Subcutaneous adipose tissue (tissue), 4 donors: ENCODE results near the gene PHF3. TPM values are rescaled to one million over a fixed set of nuclear protein-coding genes. Genes with fewer than 3 reads are reported as not detected.

Experiments used
- CTCF ChIP-seq: fragments of 450-650 bp; IDR thresholded peaks from one replicate; pipeline ENCODE4 v1.5.1; 2016; ENCODE audit warnings: low read depth, mild to moderate bottlenecking, control low read depth, antibody characterized with exemption, moderate library complexity
- total RNA-seq, 4 donors: library from RNA; depleted of rRNA; stranded (reverse); fragments of >200 nt; gene quantifications; one replicate each; pipeline ENCODE4 v1.1.0, GENCODE V29; 2016

The PHF3 gene
- total RNA-seq, 4 donors from 2014 or later = 83.0 to 110 (median 91.3) TPM

GRCh38 chr6:63709148-63709547, 73.5 kb downstream of the PHF3 start:
- TF ChIP-seq CTCF = no peak

DNA sequence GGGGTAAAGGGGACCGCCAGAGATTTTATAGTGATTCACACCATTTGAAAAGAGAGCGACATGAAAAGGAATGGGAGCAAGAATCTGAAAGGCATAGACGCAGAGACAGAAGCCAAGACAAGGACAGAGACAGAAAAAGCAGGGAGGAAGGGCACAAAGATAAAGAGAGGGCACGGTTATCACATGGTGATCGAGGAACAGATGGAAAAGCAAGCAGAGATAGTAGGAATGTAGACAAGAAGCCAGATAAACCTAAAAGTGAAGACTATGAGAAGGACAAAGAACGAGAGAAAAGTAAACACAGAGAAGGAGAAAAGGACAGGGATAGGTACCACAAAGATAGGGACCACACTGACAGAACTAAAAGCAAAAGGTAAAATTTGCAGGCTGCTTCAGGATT, 77.7 kb downstream of the PHF3 start:
- no peak for TF ChIP-seq CTCF

DNA sequence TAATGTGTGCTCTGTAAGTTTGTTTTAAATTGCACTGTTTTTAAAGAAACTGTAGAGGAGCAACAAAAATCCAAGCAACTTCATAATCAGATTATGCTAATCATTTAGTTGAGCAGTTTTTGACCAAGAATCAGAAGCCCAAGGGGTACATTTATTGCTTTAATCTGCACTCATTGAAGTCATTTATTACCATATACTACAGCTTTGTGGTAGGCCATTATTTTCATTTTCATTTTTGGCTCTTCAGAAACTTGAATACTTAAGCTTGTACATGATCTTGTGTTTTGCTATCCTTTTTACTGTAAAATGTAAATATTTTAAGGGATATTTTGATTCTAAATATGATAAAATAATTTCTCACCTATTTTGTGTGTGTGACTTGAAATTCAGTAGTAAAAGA, 78.5 kb downstream of the PHF3 start:
- TF ChIP-seq CTCF = no peak

- TF ChIP-seq CTCF = no peak
Observed at GRCh38 chr6:63716169-63716568, 80.6 kb downstream of the PHF3 start.

DNA sequence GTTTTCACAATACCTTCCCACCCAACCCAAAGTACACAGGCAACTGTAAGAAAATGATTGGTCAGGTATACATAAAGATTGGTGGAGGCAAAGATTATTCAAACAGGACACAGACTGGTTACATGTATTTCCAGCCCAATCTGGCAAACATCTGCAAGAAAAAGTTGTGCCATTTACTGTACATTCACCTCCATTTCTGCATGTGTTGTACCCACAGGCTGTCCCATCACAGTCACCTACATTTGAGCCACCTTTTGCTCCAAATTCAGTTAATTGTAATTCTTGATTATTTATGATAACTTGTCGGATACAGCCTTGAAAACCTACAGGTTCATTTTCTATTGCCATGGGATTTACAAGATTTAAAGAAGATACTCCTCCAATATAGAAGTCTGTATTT, 85.6 kb downstream of the PHF3 start:
- no peak for TF ChIP-seq CTCF

GRCh38 chr6:63724721-63725120, 89.1 kb downstream of the PHF3 start:
- no peak for TF ChIP-seq CTCF

- TF ChIP-seq CTCF = no peak
Observed at GRCh38 chr6:63730311-63730710, 94.7 kb downstream of the PHF3 start.
